ENCODE results near the gene TSPAN5. TPM values are rescaled to one million over a fixed set of nuclear protein-coding genes. Genes with fewer than 3 reads are reported as not detected.

The TSPAN5 gene
- total RNA-seq, 2 donors from 2014 or later, result 7.4 to 11.8 TPM

DNA sequence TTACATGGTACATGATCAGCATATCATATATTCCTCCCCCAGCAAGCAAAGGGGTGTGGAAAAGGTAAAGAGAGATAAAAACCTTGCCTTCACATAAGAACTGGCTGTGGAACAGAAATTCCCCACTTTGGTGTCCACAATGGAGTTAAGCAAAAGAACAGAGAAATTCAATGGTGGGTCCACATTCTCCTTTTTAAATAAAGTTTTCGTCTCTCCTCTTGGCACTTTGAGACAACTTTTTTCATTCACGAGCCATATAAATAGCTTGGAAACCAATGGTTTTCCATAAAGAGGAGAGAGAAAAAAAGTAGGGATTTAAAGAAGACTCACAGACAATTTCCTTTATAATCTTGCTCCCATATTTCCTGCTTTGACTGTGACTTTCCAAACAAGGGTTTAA, 148.1 kb downstream of the TSPAN5 start:
- H3K36me3 Mint-ChIP-seq (ENCODE audit: low read depth), result no peaks in the 10 kb centered on the region
- H3K27ac Mint-ChIP-seq, result no peak overlapping the region

GRCh38 chr4:98509721-98510120, 148.7 kb downstream of the TSPAN5 start:
- Mint-ChIP-seq H3K27me3 (ENCODE audit: insufficient read depth) (no peaks in the 10 kb centered on the region), H3K27ac (no peak overlapping the region), H3K4me3 (no peak overlapping the region), H3K36me3 (ENCODE audit: low read depth) (no peaks in the 10 kb centered on the region), H3K9me3 (no peaks in the 10 kb centered on the region), H3K4me1 (peaks cover 33% of the 10 kb centered on the region)
- DNase-seq, result no peak
- Histone ChIP-seq H3K4me3 (ENCODE audit: low read length) (no peak overlapping the region), H3K36me3 (ENCODE audit: control insufficient read depth, insufficient read depth, low read length) (no peaks in the 10 kb centered on the region), H3K27ac (ENCODE audit: low read depth, low read length) (no peak overlapping the region), H3K4me1 (ENCODE audit: control insufficient read depth, insufficient read depth, low read length) (no peaks in the 10 kb centered on the region), H3K27me3 (ENCODE audit: control insufficient read depth, insufficient read depth, low read length, poor library complexity, severe bottlenecking) (no peaks in the 10 kb centered on the region), H3K9me3 (ENCODE audit: control insufficient read depth, low read length) (no peaks in the 10 kb centered on the region), H3K9ac (ENCODE audit: extremely low read depth, low read length, poor library complexity, severe bottlenecking) (no peak overlapping the region)
- TF ChIP-seq, protein P1, sequence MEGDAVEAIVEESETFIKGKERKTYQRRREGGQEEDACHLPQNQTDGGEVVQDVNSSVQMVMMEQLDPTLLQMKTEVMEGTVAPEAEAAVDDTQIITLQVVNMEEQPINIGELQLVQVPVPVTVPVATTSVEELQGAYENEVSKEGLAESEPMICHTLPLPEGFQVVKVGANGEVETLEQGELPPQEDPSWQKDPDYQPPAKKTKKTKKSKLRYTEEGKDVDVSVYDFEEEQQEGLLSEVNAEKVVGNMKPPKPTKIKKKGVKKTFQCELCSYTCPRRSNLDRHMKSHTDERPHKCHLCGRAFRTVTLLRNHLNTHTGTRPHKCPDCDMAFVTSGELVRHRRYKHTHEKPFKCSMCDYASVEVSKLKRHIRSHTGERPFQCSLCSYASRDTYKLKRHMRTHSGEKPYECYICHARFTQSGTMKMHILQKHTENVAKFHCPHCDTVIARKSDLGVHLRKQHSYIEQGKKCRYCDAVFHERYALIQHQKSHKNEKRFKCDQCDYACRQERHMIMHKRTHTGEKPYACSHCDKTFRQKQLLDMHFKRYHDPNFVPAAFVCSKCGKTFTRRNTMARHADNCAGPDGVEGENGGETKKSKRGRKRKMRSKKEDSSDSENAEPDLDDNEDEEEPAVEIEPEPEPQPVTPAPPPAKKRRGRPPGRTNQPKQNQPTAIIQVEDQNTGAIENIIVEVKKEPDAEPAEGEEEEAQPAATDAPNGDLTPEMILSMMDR (conservative IDR thresholded peaks at IDR 0.05), result no peak
- WGBS, 2 experiments (ENCODE audit: insufficient coverage in 1 of 2, insufficient read length in 1 of 2), result 87 to 91% methylated on average over 4 of the region's 4 CpGs

More for the DNA sequence above, 148.1 kb downstream of the TSPAN5 start:
- H3K4me3 Mint-ChIP-seq, result no peak overlapping the region
- no peaks in the 10 kb centered on the region for H3K36me3 ChIP-seq (ENCODE audit: control insufficient read depth, insufficient read depth, low read length)
- no peaks in the 10 kb centered on the region for H3K27me3 ChIP-seq (ENCODE audit: control insufficient read depth, insufficient read depth, low read length, poor library complexity, severe bottlenecking)
- TF ChIP-seq, protein P1 (conservative IDR thresholded peaks at IDR 0.05), result no peak
- H3K9me3 Mint-ChIP-seq, result no peaks in the 10 kb centered on the region
- no peaks in the 10 kb centered on the region for H3K27me3 Mint-ChIP-seq (ENCODE audit: insufficient read depth)
- DNase-seq, result no peak
- 93% methylated on average over 2 of the region's 2 CpGs; no CpG with 5 or more reads in 1 of the 2 experiments for WGBS, 2 experiments (ENCODE audit: insufficient coverage in 1 of 2, insufficient read length in 1 of 2)
- H3K27ac ChIP-seq (ENCODE audit: low read depth, low read length), result no peak overlapping the region
- no peak overlapping the region for H3K4me3 ChIP-seq (ENCODE audit: low read length)
- peaks cover 38% of the 10 kb centered on the region for H3K4me1 Mint-ChIP-seq
- H3K9ac ChIP-seq (ENCODE audit: extremely low read depth, low read length, poor library complexity, severe bottlenecking), result no peak overlapping the region
- H3K9me3 ChIP-seq (ENCODE audit: control insufficient read depth, low read length), result no peaks in the 10 kb centered on the region
- H3K4me1 ChIP-seq (ENCODE audit: control insufficient read depth, insufficient read depth, low read length), result no peaks in the 10 kb centered on the region

DNA sequence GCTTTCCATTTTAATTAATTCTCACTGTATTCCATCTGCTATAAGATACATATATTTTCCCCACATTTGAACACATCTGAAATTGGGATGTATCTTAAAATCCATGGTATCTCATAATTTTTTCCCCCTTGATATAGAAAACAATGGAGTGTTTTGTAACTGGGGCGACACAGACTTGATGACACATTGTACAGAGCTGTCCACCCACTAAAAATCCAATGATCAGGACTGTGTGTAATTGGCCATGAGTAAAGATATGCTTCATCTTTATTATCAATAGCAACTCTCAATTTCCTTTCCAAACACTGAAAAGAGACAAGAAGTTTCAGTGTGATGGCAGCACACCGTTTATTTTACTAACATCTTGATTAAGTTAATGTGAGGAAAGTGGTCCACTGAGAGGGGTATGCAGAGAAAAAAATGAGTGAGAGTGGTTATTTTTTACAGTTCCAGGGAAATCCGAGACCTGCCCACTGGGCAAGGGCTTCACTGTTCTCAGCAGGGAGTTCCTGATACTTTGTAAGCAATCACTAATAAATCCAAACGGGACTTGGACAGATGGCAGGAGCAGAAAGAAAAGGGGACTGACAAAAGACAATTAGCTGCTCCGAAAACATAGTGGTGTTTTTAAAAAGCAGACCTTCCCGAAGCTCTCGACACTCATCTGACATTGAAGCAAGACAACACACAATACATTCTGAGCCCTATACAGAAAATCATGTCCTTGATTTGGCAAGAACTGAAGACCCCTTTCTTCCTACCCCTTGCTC, 149.4 kb downstream of the TSPAN5 start:
- WGBS, 2 experiments (ENCODE audit: insufficient coverage in 1 of 2, insufficient read length in 1 of 2), result 68 to 84% methylated on average over 4 to 7 of the region's 7 CpGs
- Histone ChIP-seq H3K9me3 (ENCODE audit: control insufficient read depth, low read length) (no peaks in the 10 kb centered on the region), H3K4me1 (ENCODE audit: control insufficient read depth, insufficient read depth, low read length) (no peaks in the 10 kb centered on the region), H3K27ac (ENCODE audit: low read depth, low read length) (peak overlapping the region; percentile 52), H3K27me3 (ENCODE audit: control insufficient read depth, insufficient read depth, low read length, poor library complexity, severe bottlenecking) (no peaks in the 10 kb centered on the region), H3K36me3 (ENCODE audit: control insufficient read depth, insufficient read depth, low read length) (no peaks in the 10 kb centered on the region), H3K4me3 (ENCODE audit: low read length) (no peak overlapping the region), H3K9ac (ENCODE audit: extremely low read depth, low read length, poor library complexity, severe bottlenecking) (no peak overlapping the region)
- Mint-ChIP-seq H3K9me3 (no peaks in the 10 kb centered on the region), H3K36me3 (ENCODE audit: low read depth) (no peaks in the 10 kb centered on the region), H3K27ac (no peak overlapping the region), H3K4me1 (peaks cover 28% of the 10 kb centered on the region), H3K4me3 (no peak overlapping the region), H3K27me3 (ENCODE audit: insufficient read depth) (no peaks in the 10 kb centered on the region)
- no peak for DNase-seq
- TF ChIP-seq, protein P1 (conservative IDR thresholded peaks at IDR 0.05), result no peak

Data from endodermal cell (in vitro differentiated cells).